Endodermal cell (in vitro differentiated cells): Measurements from ENCODE around the gene TATDN3. TPM values are rescaled to one million over a fixed set of nuclear protein-coding genes. Genes with fewer than 3 reads are reported as not detected.
A peak's percentile ranks its signal among the peaks of the same experiment; 100 is the strongest.

Experiments
- DNase-seq: peaks from one replicate; pipeline ENCODE4 v3.0.0-alpha.2; 2017
- H3K27ac ChIP-seq: 2 replicates; pipeline ENCODE4 v1.5.1; 2013; ENCODE audit warnings: mild to moderate bottlenecking, low read depth, low read length, moderate library complexity
- H3K27me3 ChIP-seq: 2 replicates; pipeline ENCODE4 v1.6.1; 2013; ENCODE audit warnings: mild to moderate bottlenecking, low read length, moderate library complexity; ENCODE audit not compliant: insufficient read depth, control insufficient read depth, poor library complexity, severe bottlenecking
- H3K36me3 ChIP-seq: 2 replicates; pipeline ENCODE4 v1.7.0; 2013; ENCODE audit warnings: mild to moderate bottlenecking, low read length, moderate library complexity; ENCODE audit not compliant: control insufficient read depth, insufficient read depth
- H3K4me1 ChIP-seq: one replicate; pipeline ENCODE4 v1.7.0; 2013; ENCODE audit warnings: low read length; ENCODE audit not compliant: control insufficient read depth, insufficient read depth
- H3K4me3 ChIP-seq: 2 replicates; pipeline ENCODE4 v1.5.1; 2013; ENCODE audit warnings: mild to moderate bottlenecking, low read length, moderate library complexity
- H3K9ac ChIP-seq: 2 replicates; pipeline ENCODE4 v1.6.1; 2013; ENCODE audit warnings: mild to moderate bottlenecking, low read length, moderate library complexity; ENCODE audit not compliant: poor library complexity, severe bottlenecking; ENCODE audit errors: extremely low read depth
- H3K9me3 ChIP-seq: 2 replicates; pipeline ENCODE4 v1.6.1; 2013; ENCODE audit warnings: mild to moderate bottlenecking, low read length, moderate library complexity; ENCODE audit not compliant: control insufficient read depth
- H3K27ac Mint-ChIP-seq: 2 replicates; pipeline ENCODE4 v1.8.0; 2020; ENCODE audit warnings: mixed read lengths
- H3K27me3 Mint-ChIP-seq: 2 replicates; pipeline ENCODE4 v1.8.0; 2021; ENCODE audit warnings: mild to moderate bottlenecking, mixed read lengths; ENCODE audit not compliant: insufficient read depth
- H3K36me3 Mint-ChIP-seq: 2 replicates; pipeline ENCODE4 v1.8.0; 2020; ENCODE audit warnings: low read depth, mixed read lengths
- H3K4me1 Mint-ChIP-seq: 2 replicates; pipeline ENCODE4 v1.8.0; 2020; ENCODE audit warnings: mixed read lengths
- H3K4me3 Mint-ChIP-seq: 2 replicates; pipeline ENCODE4 v1.8.0; 2020; ENCODE audit warnings: mild to moderate bottlenecking, moderate library complexity, mixed read lengths
- H3K9me3 Mint-ChIP-seq: 2 replicates; pipeline ENCODE4 v1.8.0; 2020; ENCODE audit warnings: mild to moderate bottlenecking, mixed read lengths
- WGBS, 2 experiments: methylation state at CpG; one replicate each; pipeline versions ENCODE4 v1.1.5 to v1.1.7; 2013; ENCODE audit warnings: missing lambda C conversion rate in 2 of 2, mixed read lengths in 1 of 2; ENCODE audit not compliant: insufficient coverage in 1 of 2, insufficient read length in 1 of 2; 5-methylcytosine and 5-hydroxymethylcytosine counted together
- total RNA-seq, 2 donors: library from RNA; stranded (reverse); fragmentation: NEBNext Ultra II Directional in 1 of 2; extraction: Animal tissue kit (Norgen Biotek cat#: 25700) in 1 of 2; gene quantifications; 2 replicates in 1 of 2; 3 replicates in 1 of 2; pipeline ENCODE4 v1.2.1, GENCODE V29; 2021
- TF ChIP-seq, protein P1 (sequence below): fragments of 200-600 bp; sonication (generic); conservative IDR thresholded peaks from 2 replicates; pipeline ENCODE4 v1.5.0; 2021; ENCODE audit warnings: antibody characterized with exemption, mild to moderate bottlenecking

Gene TATDN3
- total RNA-seq, 2 donors from 2014 or later = 14.9 to 26.3 TPM

DNA sequence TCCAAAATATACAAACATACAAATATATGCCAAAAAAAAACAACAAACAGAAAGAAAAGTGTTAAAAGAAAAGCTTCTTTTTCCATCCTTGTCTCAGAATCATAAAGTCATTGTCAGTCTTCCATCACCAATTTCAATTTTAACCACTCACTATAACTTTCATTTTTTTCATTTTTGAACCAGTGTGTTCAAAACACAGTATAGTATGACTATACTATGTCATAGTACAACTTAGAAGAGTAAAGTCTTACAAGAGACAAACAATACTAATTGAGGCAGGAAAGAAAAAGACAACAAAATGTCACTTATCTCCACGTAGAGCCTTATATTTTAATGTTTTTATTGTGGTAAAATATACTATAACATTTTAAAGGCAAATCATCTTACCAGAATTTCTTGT lies 7.7 kb upstream of the TATDN3 start:
- no peak overlapping the region for H3K4me3 Mint-ChIP-seq
- no CpG with 5 or more reads among the region's 1 CpG for WGBS, 2 experiments
- Histone ChIP-seq H3K4me1 (no peaks in the 10 kb centered on the region), H3K4me3 (no peak overlapping the region), H3K9ac (no peak overlapping the region), H3K27me3 (no peaks in the 10 kb centered on the region), H3K9me3 (peaks cover 13% of the 10 kb centered on the region), H3K36me3 (peaks cover 72% of the 10 kb centered on the region), H3K27ac (no peak overlapping the region)
- TF ChIP-seq, protein P1, sequence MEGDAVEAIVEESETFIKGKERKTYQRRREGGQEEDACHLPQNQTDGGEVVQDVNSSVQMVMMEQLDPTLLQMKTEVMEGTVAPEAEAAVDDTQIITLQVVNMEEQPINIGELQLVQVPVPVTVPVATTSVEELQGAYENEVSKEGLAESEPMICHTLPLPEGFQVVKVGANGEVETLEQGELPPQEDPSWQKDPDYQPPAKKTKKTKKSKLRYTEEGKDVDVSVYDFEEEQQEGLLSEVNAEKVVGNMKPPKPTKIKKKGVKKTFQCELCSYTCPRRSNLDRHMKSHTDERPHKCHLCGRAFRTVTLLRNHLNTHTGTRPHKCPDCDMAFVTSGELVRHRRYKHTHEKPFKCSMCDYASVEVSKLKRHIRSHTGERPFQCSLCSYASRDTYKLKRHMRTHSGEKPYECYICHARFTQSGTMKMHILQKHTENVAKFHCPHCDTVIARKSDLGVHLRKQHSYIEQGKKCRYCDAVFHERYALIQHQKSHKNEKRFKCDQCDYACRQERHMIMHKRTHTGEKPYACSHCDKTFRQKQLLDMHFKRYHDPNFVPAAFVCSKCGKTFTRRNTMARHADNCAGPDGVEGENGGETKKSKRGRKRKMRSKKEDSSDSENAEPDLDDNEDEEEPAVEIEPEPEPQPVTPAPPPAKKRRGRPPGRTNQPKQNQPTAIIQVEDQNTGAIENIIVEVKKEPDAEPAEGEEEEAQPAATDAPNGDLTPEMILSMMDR = no peak
- H3K27me3 Mint-ChIP-seq = no peaks in the 10 kb centered on the region
- no peak overlapping the region for H3K27ac Mint-ChIP-seq
- H3K9me3 Mint-ChIP-seq = peaks cover 5% of the 10 kb centered on the region
- peaks cover 2% of the 10 kb centered on the region for H3K4me1 Mint-ChIP-seq
- H3K36me3 Mint-ChIP-seq = peaks cover 54% of the 10 kb centered on the region
- no peak for DNase-seq

DNA sequence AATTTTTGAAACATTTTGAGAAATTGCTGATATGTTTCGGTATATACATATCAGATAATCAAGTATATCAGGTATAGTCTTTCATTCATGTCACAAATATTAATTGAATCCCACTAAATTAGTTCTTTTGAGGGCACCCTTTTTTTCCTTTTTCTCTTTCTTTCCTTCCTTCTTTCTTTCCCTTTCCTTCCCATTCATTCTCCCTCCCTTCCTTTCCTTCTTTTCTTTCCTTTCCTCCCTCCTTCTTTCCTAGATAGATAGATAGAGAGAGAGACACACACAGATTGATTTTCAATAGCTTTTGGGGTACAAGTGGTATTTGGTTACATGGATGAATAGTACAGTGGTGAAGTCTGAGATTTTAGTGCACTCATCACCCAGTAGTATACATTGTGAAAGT lies 5.8 kb upstream of the TATDN3 start:
- no peak overlapping the region for H3K4me3 Mint-ChIP-seq
- H3K27ac Mint-ChIP-seq = no peak overlapping the region
- WGBS, 2 experiments = no CpG with 5 or more reads among the region's 1 CpG
- TF ChIP-seq, protein P1 = no peak
- H3K4me1 Mint-ChIP-seq = peaks cover 6% of the 10 kb centered on the region
- Histone ChIP-seq H3K4me1 (no peaks in the 10 kb centered on the region), H3K9ac (no peak overlapping the region), H3K27ac (no peak overlapping the region), H3K4me3 (no peak overlapping the region), H3K9me3 (peaks cover 7% of the 10 kb centered on the region), H3K36me3 (peaks cover 65% of the 10 kb centered on the region), H3K27me3 (no peaks in the 10 kb centered on the region)
- H3K36me3 Mint-ChIP-seq = peaks cover 52% of the 10 kb centered on the region
- H3K9me3 Mint-ChIP-seq = peaks cover 2% of the 10 kb centered on the region
- no peak for DNase-seq
- H3K27me3 Mint-ChIP-seq = no peaks in the 10 kb centered on the region

DNA sequence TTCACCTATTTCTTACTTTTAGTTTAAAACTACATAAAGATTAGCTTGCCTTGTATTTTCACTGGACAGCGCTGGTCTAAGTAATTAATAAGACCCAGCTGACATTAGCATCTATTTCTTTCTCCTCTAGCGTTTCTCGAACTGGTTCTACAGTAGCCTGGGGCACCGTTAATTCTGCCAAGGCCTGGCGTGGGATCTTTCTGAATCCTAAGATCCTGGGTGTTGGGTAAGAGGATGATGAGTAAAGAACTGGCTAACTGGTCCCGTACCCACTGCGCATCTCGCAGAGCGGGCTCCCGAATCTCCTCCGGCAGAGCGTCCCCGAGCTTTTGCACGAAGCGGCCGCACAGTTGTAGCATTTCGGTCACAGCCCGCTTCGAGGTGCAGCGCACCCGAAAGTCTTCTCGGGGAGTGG lies 426 bp upstream of the TATDN3 start:
- Mint-ChIP-seq H3K27me3 (no peaks in the 10 kb centered on the region), H3K36me3 (peaks cover 22% of the 10 kb centered on the region), H3K9me3 (no peaks in the 10 kb centered on the region), H3K4me3 (peak overlapping the region; percentile 95), H3K4me1 (peaks cover 23% of the 10 kb centered on the region), H3K27ac (peak overlapping the region; percentile 96)
- Histone ChIP-seq H3K27ac (peak overlapping the region; percentile 65), H3K36me3 (peaks cover 14% of the 10 kb centered on the region), H3K4me1 (no peaks in the 10 kb centered on the region), H3K9ac (peak overlapping the region; percentile 83), H3K4me3 (peak overlapping the region; percentile 92), H3K9me3 (no peaks in the 10 kb centered on the region), H3K27me3 (no peaks in the 10 kb centered on the region)
- no peak for DNase-seq
- 0% methylated on average over 15 to 22 of the region's 22 CpGs for WGBS, 2 experiments
- TF ChIP-seq, protein P1 = no peak
